H1 (cell line): ENCODE results near the gene FGF1. TPM values are rescaled to one million over a fixed set of nuclear protein-coding genes. Genes with fewer than 3 reads are reported as not detected.

ENCODE experiments used
- SIRT6 ChIP-seq: IDR thresholded peaks from one replicate; pipeline ENCODE4 v1.7.1; 2012; ENCODE audit warnings: low read length, inconsistent platforms
- YY1 ChIP-seq: IDR thresholded peaks from 2 replicates; pipeline ENCODE4 v1.6.1; 2011; ENCODE audit warnings: low read depth, mild to moderate bottlenecking, low read length
- polyA plus RNA-seq, 7 experiments: library from polyadenylated mRNA; depleted of rRNA in 3 of 7; stranded (reverse) in 5 of 7; unstranded in 2 of 7; fragments of >200 nt in 5 of 7; fragments of 200-250 nt in 2 of 7; gene quantifications; 1 replicate in 5 of 7; 2 replicates in 1 of 7; 4 replicates in 1 of 7; pipeline versions ENCODE4 v1.2.1 to v1.2.3, GENCODE V29; 2011 to 2013; ENCODE audit warnings: missing spikeins in 2 of 7, mixed read lengths in 2 of 7
- total RNA-seq: library from RNA; stranded (reverse); fragmentation: NEBNext Ultra II Directional; extraction: Animal tissue kit (Norgen Biotek cat#: 25700); gene quantifications from 2 replicates; pipeline ENCODE4 v1.2.1, GENCODE V29; 2021

Gene FGF1
- total and polyA plus RNA-seq, 2 of the 8 experiments (the other 6 are each of a cell fraction or from before 2014, with no cell fraction given): 0.30 to 0.50 TPM

- TF ChIP-seq SIRT6 (no peak), YY1 (no peak)
These were observed 98.4 kb downstream of the FGF1 start (continued) for GRCh38 chr5:142587354-142587965.
